GM20431 (cell line): ENCODE results near the gene ACSF2.

ENCODE experiments used
- in situ Hi-C: fragments of 300-500 bp; cut with MseI, MboI; formaldehyde crosslinking; loops from one replicate; pipeline ENCODE4 v1.15.0; 2020; ENCODE audit warnings: low sequenced_read_pairs; ENCODE audit not compliant: unreplicated experiment

The ACSF2 gene

GRCh38 chr17:50432125-50432762, 6.2 kb downstream of the ACSF2 start:
- in situ Hi-C loops, result no loop called here

GRCh38 chr17:50437409-50437808, 11.4 kb downstream of the ACSF2 start:
- in situ Hi-C loops, result no loop called here

DNA sequence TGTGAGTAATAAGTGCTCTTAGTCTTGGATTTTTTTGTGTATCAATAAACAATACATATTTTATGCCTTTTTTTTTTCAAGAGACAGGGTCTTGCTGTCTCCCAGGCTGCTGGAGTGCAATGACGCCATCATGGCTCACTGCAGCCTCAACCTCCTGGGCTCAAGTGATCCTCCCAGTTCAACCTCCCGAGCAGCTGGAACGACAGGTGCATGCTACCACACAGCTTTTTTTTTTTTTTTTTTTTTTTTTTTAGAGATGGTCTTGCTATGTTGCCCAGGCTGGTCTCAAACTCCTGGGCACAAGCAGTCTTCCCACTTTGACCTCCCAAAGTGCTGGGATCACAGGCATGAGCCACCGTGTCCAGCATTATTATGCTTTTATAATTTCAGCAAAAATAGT, 13.0 kb downstream of the ACSF2 start:
- in situ Hi-C loops, result no loop called here

DNA sequence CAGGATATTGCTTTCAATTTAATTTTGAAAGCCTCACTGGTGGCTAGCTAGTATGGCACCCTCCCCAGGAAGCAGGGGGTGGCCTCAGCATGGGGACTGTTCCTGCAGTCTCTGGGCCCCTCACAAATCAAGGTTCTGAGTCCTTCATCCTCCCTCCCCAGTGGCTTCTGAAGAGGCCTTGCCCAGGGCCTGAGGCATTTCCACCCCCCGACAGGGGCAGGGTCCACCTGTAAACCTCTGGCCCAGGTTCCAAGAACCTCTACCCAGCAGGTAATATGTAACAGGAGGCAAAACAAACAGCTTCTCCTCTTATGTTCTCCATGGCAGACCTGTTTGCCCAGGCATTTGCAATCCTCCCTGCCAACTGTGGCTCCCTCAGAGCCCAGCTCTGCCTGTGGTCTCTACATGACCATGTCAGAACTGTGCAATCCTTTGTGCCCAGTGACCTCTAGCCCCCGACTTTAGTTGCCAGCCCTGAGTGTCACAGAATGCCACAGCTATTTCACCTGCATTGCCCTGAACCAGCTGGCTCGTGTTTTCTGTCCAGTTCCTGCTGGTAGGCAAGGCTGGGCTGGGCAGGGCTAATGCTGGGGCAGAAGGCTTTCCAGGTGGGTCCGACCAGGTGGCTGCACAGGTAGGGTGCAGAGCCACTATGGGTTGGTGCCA, 14.3 kb downstream of the ACSF2 start:
- in situ Hi-C loops, result no loop called here

- in situ Hi-C loops, result no loop called here
Measured at GRCh38 chr17:50440838-50441829, 15.1 kb downstream of the ACSF2 start.

DNA sequence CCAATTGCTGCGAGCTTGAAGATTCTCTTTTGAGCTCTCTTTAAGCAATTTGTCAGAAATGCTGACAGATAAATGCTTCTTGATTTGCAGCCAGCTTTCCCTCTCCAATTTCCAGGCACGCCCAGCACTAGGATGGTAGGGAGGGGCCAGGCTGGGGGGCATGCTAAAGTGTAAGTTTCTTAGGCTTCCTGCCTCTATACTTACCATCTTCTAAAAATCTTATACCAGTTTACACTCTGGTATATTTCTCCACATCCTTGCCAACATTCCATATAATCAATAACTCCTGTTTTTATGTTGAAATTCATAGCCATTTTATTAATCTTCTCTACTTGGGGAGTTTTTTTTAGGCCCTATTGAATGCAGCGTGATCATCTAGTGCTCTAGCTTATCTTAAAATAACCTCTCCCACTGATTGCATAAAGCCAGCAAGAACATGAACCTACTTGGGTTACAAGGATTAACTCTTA, 17.5 kb downstream of the ACSF2 start:
- in situ Hi-C loops, result no loop called here

- in situ Hi-C loops, result no loop called here
Measured at GRCh38 chr17:50444841-50445715, 19.1 kb downstream of the ACSF2 start.

- in situ Hi-C loops, result no loop called here
Measured at GRCh38 chr17:50445730-50446325, 19.8 kb downstream of the ACSF2 start.

DNA sequence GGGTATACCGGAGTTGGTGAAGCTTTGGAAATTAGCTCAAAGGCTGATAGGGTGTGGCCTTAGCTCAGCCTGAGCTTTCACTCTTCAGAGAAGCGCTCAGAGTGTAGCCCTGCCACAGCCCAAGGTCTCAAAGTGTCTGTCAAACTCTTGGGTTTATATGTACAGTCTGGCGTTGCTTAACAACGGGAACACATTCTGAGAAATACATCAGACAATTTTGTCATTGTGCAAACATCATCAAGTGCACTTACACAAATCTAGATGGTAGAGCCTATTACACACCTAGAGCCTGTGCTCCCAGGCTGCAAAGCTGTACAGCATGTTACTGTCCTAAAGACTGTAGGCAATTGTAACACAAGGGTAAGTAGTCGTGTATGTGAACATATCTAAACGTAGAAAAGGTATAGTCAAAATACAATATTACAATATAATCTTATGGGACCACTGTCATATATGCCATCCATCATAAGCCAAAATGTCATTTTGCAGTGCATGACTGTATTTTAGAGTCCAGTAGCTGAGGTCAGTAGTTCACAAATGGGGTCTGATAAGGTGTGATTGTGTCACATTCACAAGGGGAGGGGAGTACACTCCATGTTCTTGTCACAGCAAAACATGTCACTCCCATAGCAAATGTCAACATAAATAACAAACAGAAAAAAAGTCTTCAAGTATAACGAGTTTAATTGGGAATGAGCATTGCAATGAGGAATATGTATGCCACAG, 22.0 kb downstream of the ACSF2 start:
- in situ Hi-C loops, result no loop called here

DNA sequence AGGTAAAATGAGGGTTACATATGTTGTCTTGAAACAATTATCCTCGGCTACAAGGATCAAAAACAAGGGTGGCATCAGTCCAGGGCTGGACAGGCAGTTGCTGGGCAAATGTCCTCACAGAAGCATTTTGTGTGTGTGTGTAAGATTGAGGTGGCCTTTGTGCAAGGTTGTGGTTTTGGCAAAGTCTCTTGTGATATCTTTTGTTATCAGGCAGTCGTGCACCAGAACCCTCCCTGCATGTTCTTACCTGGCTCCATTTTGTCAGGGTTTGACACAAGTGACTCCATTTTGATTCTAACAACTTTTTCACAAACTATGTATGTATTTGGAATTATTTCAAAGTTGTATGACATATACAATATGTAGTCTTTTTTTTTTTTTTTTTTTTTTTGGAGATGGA, 22.6 kb downstream of the ACSF2 start:
- in situ Hi-C loops, result no loop called here

DNA sequence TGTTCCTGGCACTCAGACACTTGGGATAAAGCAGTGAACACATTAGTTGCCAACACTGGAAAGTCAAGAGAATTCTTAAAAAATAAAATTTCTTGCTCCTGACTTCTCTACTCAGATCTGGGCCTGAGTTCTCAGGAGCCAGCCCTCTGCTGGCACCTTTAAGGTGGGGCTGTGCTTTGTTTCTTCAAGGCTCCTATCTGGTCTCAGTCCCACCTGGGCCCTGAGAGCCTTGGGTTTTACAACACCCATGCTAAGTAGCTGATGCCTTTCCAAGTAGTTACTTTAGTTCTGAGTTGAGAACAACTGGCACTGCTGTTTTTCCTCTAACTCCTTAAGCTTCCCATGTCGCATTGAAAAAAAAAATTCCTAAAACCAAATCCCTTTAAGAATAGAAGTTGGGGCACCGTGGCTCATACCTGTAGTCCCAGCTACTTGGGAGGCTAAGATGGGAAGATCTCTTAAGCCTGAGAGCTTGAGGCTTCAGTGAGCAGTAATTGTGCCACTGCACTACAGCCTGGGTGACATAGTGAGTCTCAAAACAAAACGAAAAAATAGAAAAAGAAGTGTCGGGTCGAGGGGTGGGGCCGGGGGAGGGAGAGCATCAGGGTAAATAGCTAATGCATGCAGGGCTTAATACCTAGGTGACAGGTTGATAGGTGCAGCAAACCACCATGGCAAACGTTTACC, 26.1 kb downstream of the ACSF2 start:
- in situ Hi-C loops, result no loop called here

GRCh38 chr17:50452630-50453300, 26.7 kb downstream of the ACSF2 start:
- in situ Hi-C loops, result no loop called here

- in situ Hi-C loops, result no loop called here
Measured at GRCh38 chr17:50453901-50454300, 27.9 kb downstream of the ACSF2 start.

GRCh38 chr17:50457621-50458020, 31.6 kb downstream of the ACSF2 start:
- in situ Hi-C loops, result no loop called here

DNA sequence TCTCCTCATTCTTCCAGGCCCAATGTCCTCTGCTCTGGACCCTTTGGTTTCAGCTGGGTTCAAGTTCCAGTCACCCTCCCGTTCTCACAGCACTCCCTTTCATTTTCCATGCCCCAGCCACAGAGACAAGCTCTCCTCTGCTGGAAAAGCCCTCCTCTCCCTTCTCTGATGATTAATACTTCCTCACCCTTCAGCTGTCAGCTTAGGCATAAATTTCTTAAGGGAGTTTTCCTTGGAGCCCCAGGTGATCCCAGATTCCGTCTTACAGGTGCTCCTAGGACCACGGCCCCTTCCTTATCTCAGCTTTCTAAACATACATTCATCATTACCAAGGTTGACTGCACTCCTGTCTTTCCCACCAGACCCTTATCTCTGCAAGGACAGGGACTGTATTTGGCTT, 32.3 kb downstream of the ACSF2 start:
- in situ Hi-C loops, result no loop called here

GRCh38 chr17:50458701-50459676, 33.0 kb downstream of the ACSF2 start:
- in situ Hi-C loops, result no loop called here

DNA sequence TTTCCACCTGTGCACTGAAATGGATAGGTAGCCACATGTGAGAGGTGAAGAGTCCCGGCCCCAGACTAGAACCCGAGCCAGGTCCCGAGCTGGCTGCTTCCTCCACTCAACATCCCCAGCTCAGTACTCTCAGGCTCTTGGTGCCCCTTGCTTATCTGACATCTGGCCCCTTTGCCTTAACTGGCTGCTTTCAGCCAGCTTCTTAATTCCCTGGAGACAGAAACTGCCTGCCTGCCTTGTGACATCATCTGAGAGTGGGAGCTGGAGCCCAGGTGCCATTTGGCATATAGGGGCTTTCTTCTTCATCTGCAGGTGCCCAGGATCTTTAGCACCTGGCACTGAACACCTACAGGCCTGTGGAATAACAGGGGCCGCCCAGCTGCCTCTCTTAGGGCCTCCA, 33.7 kb downstream of the ACSF2 start:
- in situ Hi-C loops, result no loop called here
